HepG2 (cell line): ENCODE measurements around the gene USP19. TPM values are rescaled to one million over a fixed set of nuclear protein-coding genes. Genes with fewer than 3 reads are reported as not detected.

Experiments
- ATAC-seq: fragments of 200-7000 bp; cut with Tn5 transposase; 3 replicates; pipeline ENCODE4 v1.9.1; 2020; ENCODE audit warnings: mild to moderate bottlenecking, moderate library complexity
- BruUV-seq: library from RNA; stranded (reverse); fragments of 400-500 nt; replicated peaks from 2 replicates; lab custom pipeline; 2021; lab: Mats Ljungman, UMichigan
- CTCF ChIA-PET: fragments of 300-600 bp; formaldehyde crosslinking; extraction: SDS; loops from one replicate; lab custom pipeline; 2021; ENCODE audit warnings: low total read pairs, inconsistent platforms, low intra/inter-chr PET ratio; lab: Yijun Ruan, JAX
- POLR2A ChIA-PET: fragments of 350-600 bp; sonication (Branson Sonifier 250); formaldehyde crosslinking; loops from one replicate; lab custom pipeline; 2020; ENCODE audit warnings: antibody characterized with exemption, inconsistent platforms; lab: Yijun Ruan, JAX
- DNase-seq: peaks from one replicate; pipeline ENCODE4 v3.0.0-alpha.2; 2015; ENCODE audit warnings: low spot score
- FAIRE-seq: peaks from 3 replicates; lab custom pipeline; 2011; peaks lifted over from hg19 to GRCh38; lab: Jason Lieb, UNC
- H2AFZ ChIP-seq: one replicate; pipeline ENCODE4 v1.6.1; 2011; ENCODE audit warnings: low read length, inconsistent platforms
- H3K27ac ChIP-seq: fragments of 300-600 bp; 3 replicates; pipeline ENCODE4 v1.8.0; 2011; ENCODE audit warnings: mixed run types, mild to moderate bottlenecking, mixed read lengths, low read length, inconsistent platforms; ENCODE audit not compliant: insufficient read depth; ENCODE audit errors: extremely low read length
- H3K27me3 ChIP-seq, 2 experiments: fragments of 200-600 bp in 1 of 2; 2 replicates in 1 of 2; 3 replicates in 1 of 2; pipeline versions ENCODE4 v1.6.0 to v1.8.0; 2011; ENCODE audit warnings: low read length in 2 of 2, mild to moderate bottlenecking in 2 of 2, moderate library complexity in 2 of 2, inconsistent platforms in 1 of 2; ENCODE audit not compliant: insufficient read depth in 2 of 2, control insufficient read depth in 1 of 2
- H3K36me3 ChIP-seq, 2 experiments: fragments of 200-600 bp in 1 of 2; replicated peaks in 1 of 2; 2 replicates in 1 of 2; 3 replicates in 1 of 2; pipeline versions ENCODE4 v1.5.1 to v1.8.0; 2011; ENCODE audit warnings: low read length in 2 of 2, inconsistent platforms in 1 of 2; ENCODE audit not compliant: insufficient read depth in 2 of 2, control insufficient read depth in 1 of 2
- H3K4me1 ChIP-seq: 2 replicates; pipeline ENCODE4 v1.5.1; 2012; ENCODE audit warnings: low read length, inconsistent platforms; ENCODE audit not compliant: insufficient read depth
- H3K4me2 ChIP-seq: 2 replicates; pipeline ENCODE4 v1.6.0; 2011; ENCODE audit warnings: low read depth, low read length, inconsistent platforms
- H3K4me3 ChIP-seq, 3 experiments: fragments of 200-600 bp in 1 of 3; sonication (generic), shearing (Covaris generic) in 1 of 3; replicated peaks in 1 of 3; 2 replicates each; pipeline ENCODE4 v1.5.1; 2011 to 2016; ENCODE audit warnings: low read length in 3 of 3, inconsistent platforms in 2 of 3, low read depth in 2 of 3, mild to moderate bottlenecking in 2 of 3, control low read depth in 1 of 3, mixed read lengths in 1 of 3; ENCODE audit not compliant: insufficient read depth in 1 of 3
- H3K79me2 ChIP-seq: one replicate; pipeline ENCODE4 v1.6.1; 2011; ENCODE audit warnings: low read length, inconsistent platforms; ENCODE audit not compliant: insufficient read depth
- H3K9ac ChIP-seq: 2 replicates; pipeline ENCODE4 v1.6.0; 2011; ENCODE audit warnings: mild to moderate bottlenecking, low read depth, low read length, inconsistent platforms; ENCODE audit not compliant: insufficient read depth
- H3K9me3 ChIP-seq: 2 replicates; pipeline ENCODE4 v1.5.1; 2012; ENCODE audit warnings: mild to moderate bottlenecking, low read length
- H4K20me1 ChIP-seq: 2 replicates; pipeline ENCODE4 v1.6.0; 2011; ENCODE audit warnings: inconsistent platforms, mild to moderate bottlenecking, low read length, moderate library complexity; ENCODE audit not compliant: insufficient read depth
- BCL6 ChIP-seq: IDR thresholded peaks from 2 replicates; pipeline ENCODE4 v1.6.1; 2016; ENCODE audit warnings: missing genetic modification reagents, missing compliant biosample characterization
- NFE2L2 ChIP-seq: fragments of 150-350 bp; IDR thresholded peaks from 2 replicates; pipeline ENCODE4 v1.6.1; 2014; ENCODE audit warnings: low read length
- NR2F1 ChIP-seq, 2 experiments: fragments of 450-650 bp in 1 of 2; formaldehyde crosslinking in 1 of 2; IDR thresholded peaks; 2 replicates each; pipeline versions ENCODE4 v1.5.0 to v1.6.1; 2016 to 2020; ENCODE audit warnings: mild to moderate bottlenecking in 1 of 2, missing compliant biosample characterization in 1 of 2, missing genetic modification reagents in 1 of 2, moderate library complexity in 1 of 2
- ZNF20 ChIP-seq: sonication (generic); formaldehyde crosslinking; IDR thresholded peaks from 2 replicates; pipeline ENCODE4 v1.4.0; 2020; ENCODE audit warnings: mild to moderate bottlenecking, moderate library complexity, missing genetic modification reagents
- ZNF331 ChIP-seq: sonication (generic); formaldehyde crosslinking; IDR thresholded peaks from 2 replicates; pipeline ENCODE4 v1.4.0; 2020; ENCODE audit warnings: missing genetic modification reagents
- ZNF431 ChIP-seq: sonication (generic); formaldehyde crosslinking; IDR thresholded peaks from 2 replicates; pipeline ENCODE4 v1.9.0; 2022; ENCODE audit warnings: missing genetic modification reagents, low read depth, mild to moderate bottlenecking, borderline replicate concordance
- ZNF7 ChIP-seq: IDR thresholded peaks from 2 replicates; pipeline ENCODE4 v1.6.1; 2016; ENCODE audit warnings: missing biosample characterization, missing genetic modification reagents
- ZNF788 ChIP-seq: sonication (generic); formaldehyde crosslinking; IDR thresholded peaks from 2 replicates; pipeline ENCODE4 v1.5.0; 2020; ENCODE audit warnings: mild to moderate bottlenecking, missing genetic modification reagents, borderline replicate concordance
- ZSCAN29 ChIP-seq: sonication (generic); formaldehyde crosslinking; conservative IDR thresholded peaks from 2 replicates; pipeline ENCODE4 v1.4.0; 2020; ENCODE audit warnings: mild to moderate bottlenecking, missing genetic modification reagents
- WGBS: methylation state at CpG from one replicate; pipeline ENCODE4 v1.1.6; 2017; ENCODE audit warnings: low lambda C conversion rate; 5-methylcytosine and 5-hydroxymethylcytosine counted together
- in situ Hi-C: cut with HindIII; loops from 2 replicates; pipeline ENCODE4 v1.10.0; 2017; ENCODE audit warnings: low pct_unique_long_range_greater_than_20kb; ENCODE audit not compliant: extremely low pct_ligation_motif_present
- intact Hi-C: fragments of 100-400 bp; cut with micrococcal nuclease; formaldehyde crosslinking; loops from one replicate; pipeline ENCODE4 v1.10.0; 2022; ENCODE audit not compliant: unreplicated experiment
- polyA plus RNA-seq, 8 experiments: library from polyadenylated mRNA; depleted of rRNA in 3 of 8; stranded (reverse) in 7 of 8; unstranded in 1 of 8; fragments of >200 nt; fragmentation: Illumina TruSeq in 4 of 8; extraction: Trizol in 4 of 8; gene quantifications; 2 replicates each; pipeline versions ENCODE4 v1.2.1 to v1.2.3, GENCODE V29; 2011 to 2016; ENCODE audit warnings: low read depth in 4 of 8, missing spikeins in 1 of 8, mixed read lengths in 1 of 8; ENCODE audit not compliant: insufficient read depth in 1 of 8
- total RNA-seq, 5 experiments: library from RNA; depleted of rRNA; stranded (reverse); fragments of >200 nt; fragmentation: Illumina TruSeq; extraction: Trizol; gene quantifications; 2 replicates each; pipeline ENCODE4 v1.2.3, GENCODE V29; 2016; ENCODE audit warnings: low read depth in 1 of 5
- TF ChIP-seq, protein P1 (sequence below): sonication (generic); formaldehyde crosslinking; IDR thresholded peaks from 2 replicates; pipeline ENCODE4 v1.4.0; 2020; ENCODE audit warnings: mild to moderate bottlenecking, missing genetic modification reagents

The USP19 gene
- total and polyA plus RNA-seq, 2 of the 13 experiments (the other 11 are each of a cell fraction or from before 2014, with no cell fraction given), result 28.3 to 31.7 TPM

DNA sequence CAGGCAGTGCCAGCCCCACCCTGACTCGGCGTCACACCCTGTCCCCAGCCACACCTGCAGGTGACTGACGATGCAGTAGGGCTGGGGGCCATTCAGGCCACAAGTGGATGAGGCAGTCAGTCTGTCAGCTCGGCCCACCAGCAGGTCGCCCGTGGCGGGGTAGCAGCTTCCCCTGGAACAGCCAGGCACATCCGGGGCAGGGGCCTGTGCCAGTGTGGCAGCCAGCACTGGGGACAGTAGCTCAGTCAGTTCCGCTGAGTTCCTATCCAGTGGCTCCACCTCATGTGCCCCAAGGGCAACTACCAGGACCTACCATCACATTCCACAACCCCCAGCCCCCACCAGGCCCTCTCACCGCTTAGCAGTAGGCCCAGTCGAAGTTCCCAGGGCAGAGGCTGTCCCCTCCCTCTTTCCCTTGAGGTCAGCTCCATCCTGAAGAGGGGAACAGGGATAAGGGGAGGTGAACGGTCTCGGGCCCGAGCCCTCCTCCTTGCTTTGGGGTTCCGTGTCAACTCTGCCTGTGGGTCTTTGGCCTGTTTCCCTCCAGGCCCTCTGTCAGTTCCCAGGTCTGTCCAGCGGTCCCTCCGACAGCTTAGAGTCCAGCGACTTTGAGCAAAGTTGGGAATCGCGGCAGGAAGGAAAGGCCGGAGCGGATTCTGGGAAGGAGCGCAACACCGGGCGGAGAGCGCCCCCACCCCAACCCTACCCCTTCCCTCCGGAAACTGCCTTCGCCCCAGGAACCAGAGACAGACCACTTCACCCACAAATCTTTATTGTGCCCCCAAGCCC lies 12.0 kb upstream of the USP19 start, which contains the start of gene LAMB2 (continued):
- TF ChIP-seq NR2F1 (CRISPR knock-in tag; IDR thresholded peaks at IDR 0.05) (0 out of 4 replicates have a peak, but pooled peaks of 1 of the 2 experiments have one; percentile 13), ZNF7 (CRISPR knock-in tag) (no peak), NFE2L2 (0 out of 2 replicates have a peak, but pooled peaks have one; percentile 3), ZSCAN29 (no peak), ZNF20 (CRISPR knock-in tag) (0 out of 2 replicates have a peak, but pooled peaks have one; percentile 43), ZNF331 (no peak), ZNF431 (no peak)

DNA sequence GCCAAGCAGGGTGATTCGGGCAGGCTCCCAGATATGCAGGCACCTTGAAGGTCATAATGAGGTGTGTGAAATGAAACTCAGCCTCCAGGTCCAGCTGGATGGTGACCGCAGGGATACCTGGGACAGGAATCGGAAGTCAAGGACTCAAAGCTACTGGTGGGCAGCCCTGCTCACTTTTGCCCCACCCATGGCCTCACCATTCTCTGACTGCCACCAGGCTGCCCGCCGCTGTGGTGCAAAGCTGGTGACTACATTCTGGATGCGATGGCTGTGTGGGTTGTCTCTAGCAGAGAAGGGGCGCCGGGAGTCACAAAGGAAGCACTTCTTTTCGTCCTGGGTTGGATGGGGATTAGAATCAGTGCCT lies 11.4 kb upstream of the USP19 start:
- intact Hi-C loops (loop anchor here (5.0 kb wide), 1 partner anchor 40 kb away; the partner anchor contains the start of gene QRICH1), in situ Hi-C loops (no loop called here)
- peak overlapping the region; percentile 97 for H3K4me2 ChIP-seq
- FAIRE-seq (no peak), DNase-seq (no peak), ATAC-seq (no peak)
- BruUV-seq, result no TSS peak
- peak overlapping the region; percentile 75 for H3K9ac ChIP-seq
- H4K20me1 ChIP-seq, result no peaks in the 10 kb centered on the region
- H3K4me1 ChIP-seq, result peaks cover 39% of the 10 kb centered on the region
- no peaks in the 10 kb centered on the region for H3K9me3 ChIP-seq
- POLR2A ChIA-PET, result interaction anchor here (0.9 to 8.5 kb wide), 16 partner anchors 8 to 392 kb away, joined by 3 to 110 read pairs (median 6); partner anchors contain the start of genes GPX1, IMPDH2, KLHDC8B and NDUFAF3
- peaks cover 15% of the 10 kb centered on the region for H3K79me2 ChIP-seq
- no peaks in the 10 kb centered on the region for H3K27me3 ChIP-seq
- CTCF ChIA-PET, result no interaction called here
- H3K4me3 ChIP-seq, result peak overlapping the region; percentile 72 to 78 (median 77)
- H3K36me3 ChIP-seq, result peaks cover 5 to 10% of the 10 kb centered on the region in 2 experiments; a peak in 2 of 5 replicates
- 25% methylated on average over 5 of the region's 9 CpGs for WGBS
- no peak overlapping the region for H2AFZ ChIP-seq
- H3K27ac ChIP-seq, result peak overlapping the region; percentile 80
- TF ChIP-seq, protein P1, sequence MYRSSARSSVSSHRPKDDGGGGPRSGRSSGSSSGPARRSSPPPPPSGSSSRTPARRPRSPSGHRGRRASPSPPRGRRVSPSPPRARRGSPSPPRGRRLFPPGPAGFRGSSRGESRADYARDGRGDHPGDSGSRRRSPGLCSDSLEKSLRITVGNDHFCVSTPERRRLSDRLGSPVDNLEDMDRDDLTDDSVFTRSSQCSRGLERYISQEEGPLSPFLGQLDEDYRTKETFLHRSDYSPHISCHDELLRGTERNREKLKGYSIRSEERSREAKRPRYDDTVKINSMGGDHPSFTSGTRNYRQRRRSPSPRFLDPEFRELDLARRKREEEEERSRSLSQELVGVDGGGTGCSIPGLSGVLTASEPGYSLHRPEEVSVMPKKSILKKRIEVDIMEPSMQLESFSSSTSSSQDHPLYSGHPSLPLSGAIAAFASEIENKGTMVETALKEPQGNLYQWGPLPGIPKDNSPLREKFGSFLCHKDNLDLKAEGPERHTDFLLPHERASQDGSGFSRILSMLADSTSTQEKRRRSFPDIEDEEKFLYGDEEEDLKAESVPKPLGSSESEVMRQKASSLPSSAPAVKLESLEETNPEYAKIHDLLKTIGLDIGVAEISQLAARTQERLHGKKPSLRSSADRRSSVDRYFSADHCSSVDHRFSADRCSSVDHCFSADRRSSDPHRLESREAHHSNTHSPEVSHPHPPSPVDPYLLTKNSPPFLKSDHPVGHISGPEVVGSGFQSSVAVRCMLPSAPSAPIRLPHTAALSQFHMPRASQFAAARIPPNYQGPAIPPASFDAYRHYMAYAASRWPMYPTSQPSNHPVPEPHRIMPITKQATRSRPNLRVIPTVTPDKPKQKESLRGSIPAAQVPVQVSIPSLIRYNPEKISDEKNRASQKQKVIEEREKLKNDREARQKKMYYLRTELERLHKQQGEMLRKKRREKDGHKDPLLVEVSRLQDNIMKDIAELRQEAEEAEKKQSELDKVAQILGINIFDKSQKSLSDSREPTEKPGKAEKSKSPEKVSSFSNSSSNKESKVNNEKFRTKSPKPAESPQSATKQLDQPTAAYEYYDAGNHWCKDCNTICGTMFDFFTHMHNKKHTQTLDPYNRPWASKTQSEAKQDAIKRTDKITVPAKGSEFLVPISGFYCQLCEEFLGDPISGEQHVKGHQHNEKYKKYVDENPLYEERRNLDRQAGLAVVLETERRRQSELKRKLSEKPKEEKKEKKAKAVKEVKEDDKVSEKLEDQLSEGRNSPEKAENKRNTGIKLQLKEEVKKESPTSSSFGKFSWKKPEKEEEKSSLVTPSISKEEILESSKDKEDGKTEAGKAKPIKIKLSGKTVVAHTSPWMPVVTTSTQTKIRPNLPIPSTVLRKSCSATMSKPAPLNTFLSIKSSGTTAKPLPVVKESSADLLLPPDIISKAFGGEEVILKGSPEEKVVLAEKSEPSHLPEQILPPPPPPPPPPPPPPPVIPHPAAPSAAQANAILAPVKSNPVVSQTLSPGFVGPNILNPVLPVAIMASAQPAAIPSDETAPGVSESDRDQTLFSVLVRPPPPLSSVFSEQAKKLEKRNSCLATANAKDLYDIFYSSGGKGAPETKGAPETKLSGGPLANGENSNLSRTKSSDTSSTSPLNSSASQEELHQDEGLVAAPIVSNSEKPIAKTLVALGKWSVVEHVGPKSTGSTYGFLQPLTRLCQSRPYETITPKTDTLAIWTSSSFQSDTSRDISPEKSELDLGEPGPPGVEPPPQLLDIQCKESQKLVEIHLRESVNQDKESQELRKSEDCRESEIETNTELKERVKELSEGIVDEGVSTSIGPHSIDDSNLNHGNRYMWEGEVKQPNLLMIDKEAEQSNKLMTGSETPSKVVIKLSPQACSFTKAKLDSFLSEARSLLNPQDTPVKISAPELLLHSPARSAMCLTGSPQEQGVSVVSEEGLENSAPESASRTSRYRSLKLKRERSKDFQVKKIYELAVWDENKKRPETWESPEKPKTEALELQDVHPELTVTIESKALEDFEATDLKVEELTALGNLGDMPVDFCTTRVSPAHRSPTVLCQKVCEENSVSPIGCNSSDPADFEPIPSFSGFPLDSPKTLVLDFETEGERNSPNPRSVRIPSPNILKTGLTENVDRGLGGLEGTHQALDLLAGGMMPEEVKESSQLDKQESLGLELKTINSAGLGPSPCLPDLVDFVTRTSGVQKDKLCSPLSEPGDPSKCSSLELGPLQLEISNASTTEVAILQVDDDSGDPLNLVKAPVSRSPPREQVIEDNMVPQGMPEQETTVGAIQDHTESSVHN (CRISPR knock-in tag), result no peak
- peak; percentile 61; the same call in 1 of the 2 replicates for TF ChIP-seq ZNF788
- no peak for TF ChIP-seq BCL6
